Activated CD4-positive, alpha-beta T cell treated with anti-CD3 and anti-CD28 coated beads for 4 hours (primary cell): ENCODE data around the gene CKMT2.
"Not testable (repeated sequence)": the region's sequence is repeated elsewhere in the genome, so short reads cannot be mapped to it uniquely, and the experiment has no call there.

ENCODE experiments used
- DNase-seq, 2 donors: peaks; one replicate each; pipeline ENCODE4 v3.0.0-alpha.2; 2020

CKMT2 gene

GRCh38 chr5:81253875-81254274, 20.8 kb downstream of the CKMT2 start:
- DNase-seq: no peak

GRCh38 chr5:81254886-81255559, 21.9 kb downstream of the CKMT2 start:
- DNase-seq: no peak

GRCh38 chr5:81256766-81257165, 23.6 kb downstream of the CKMT2 start:
- no peak for DNase-seq

- not testable (repeated sequence) for DNase-seq
These were observed 29.7 kb downstream of the CKMT2 start for GRCh38 chr5:81262796-81263195.

- no peak for DNase-seq
These were observed 32.0 kb downstream of the CKMT2 start for GRCh38 chr5:81265101-81265500.

- DNase-seq: no peak
These were observed 35.5 kb downstream of the CKMT2 start for GRCh38 chr5:81268521-81269196.

GRCh38 chr5:81269751-81270393, 36.8 kb downstream of the CKMT2 start:
- no peak for DNase-seq

GRCh38 chr5:81270394-81271027, 37.4 kb downstream of the CKMT2 start:
- not testable (repeated sequence) for DNase-seq

GRCh38 chr5:81283976-81284375, 50.9 kb downstream of the CKMT2 start:
- DNase-seq: no peak

GRCh38 chr5:81286059-81286617, 53.0 kb downstream of the CKMT2 start:
- no peak for DNase-seq

- no peak for DNase-seq
These were observed 54.9 kb downstream of the CKMT2 start for GRCh38 chr5:81288021-81288433.

GRCh38 chr5:81290146-81290545, 57.0 kb downstream of the CKMT2 start:
- no peak for DNase-seq

- no peak for DNase-seq
These were observed 59.0 kb downstream of the CKMT2 start for GRCh38 chr5:81292130-81292529.

- DNase-seq: not testable (repeated sequence)
These were observed 60.9 kb downstream of the CKMT2 start for GRCh38 chr5:81294021-81294420.

GRCh38 chr5:81297531-81297930, 64.4 kb downstream of the CKMT2 start:
- DNase-seq: no peak

- no peak for DNase-seq
These were observed 67.8 kb downstream of the CKMT2 start for GRCh38 chr5:81300921-81301270.

GRCh38 chr5:81301271-81302015, 68.3 kb downstream of the CKMT2 start, which contains the start of gene ZCCHC9:
Gene ZCCHC9 (plus strand): TSS chr5:81301587. CDS start chr5:81304758, 3,171 bp downstream.
- DNase-seq: peak; percentile 90

- no peak for DNase-seq
These were observed 69.5 kb downstream of the CKMT2 start for GRCh38 chr5:81302596-81302995.

GRCh38 chr5:81303563-81303962, 70.4 kb downstream of the CKMT2 start:
- no peak for DNase-seq

GRCh38 chr5:81305785-81306184, 72.7 kb downstream of the CKMT2 start:
- no peak for DNase-seq

GRCh38 chr5:81308836-81309235, 75.7 kb downstream of the CKMT2 start:
- DNase-seq: no peak

- no peak for DNase-seq
These were observed 77.4 kb downstream of the CKMT2 start for GRCh38 chr5:81310402-81311063.
